GM12878 (cell line): ENCODE measurements around the gene NTN3. TPM values are rescaled to one million over a fixed set of nuclear protein-coding genes. Genes with fewer than 3 reads are reported as not detected.

Experiments used
- BCL11A ChIP-seq: IDR thresholded peaks from 2 replicates; pipeline ENCODE4 v1.6.1; 2011; ENCODE audit warnings: low read depth, low read length
- BHLHE40 ChIP-seq, 2 experiments: fragments of 450-650 bp in 1 of 2; IDR thresholded peaks; 2 replicates each; pipeline ENCODE4 v1.6.1; 2011 to 2017; ENCODE audit warnings: low read depth in 2 of 2, borderline replicate concordance in 1 of 2, improper control_type of control experiment in 1 of 2, low read length in 1 of 2, mild to moderate bottlenecking in 1 of 2
- CBX5 ChIP-seq: sonication (generic); IDR thresholded peaks from 2 replicates; pipeline ENCODE4 v1.6.1; 2016; ENCODE audit warnings: low read depth, moderate library complexity, mild to moderate bottlenecking, inconsistent platforms
- FOS ChIP-seq: IDR thresholded peaks from 3 replicates; pipeline ENCODE4 v1.6.1; 2011; ENCODE audit warnings: borderline replicate concordance; ENCODE audit not compliant: insufficient read length; ENCODE audit errors: extremely low read depth
- IKZF1 ChIP-seq: fragments of 450-650 bp; conservative IDR thresholded peaks from 2 replicates; pipeline ENCODE4 v1.6.1; 2017; ENCODE audit warnings: antibody characterized with exemption, mild to moderate bottlenecking
- IKZF2 ChIP-seq, 2 experiments: fragments of 450-650 bp; IDR thresholded peaks; 2 replicates each; pipeline ENCODE4 v1.6.1; 2017; ENCODE audit warnings: mild to moderate bottlenecking in 2 of 2, moderate library complexity in 2 of 2
- MTA2 ChIP-seq: fragments of 450-650 bp; IDR thresholded peaks from 2 replicates; pipeline ENCODE4 v1.6.1; 2016; ENCODE audit warnings: low read depth, mild to moderate bottlenecking, moderate library complexity
- NFXL1 ChIP-seq: fragments of 450-650 bp; IDR thresholded peaks from 2 replicates; pipeline ENCODE4 v1.6.1; 2017; ENCODE audit warnings: antibody characterized with exemption, mild to moderate bottlenecking, borderline replicate concordance
- PML ChIP-seq: IDR thresholded peaks from 2 replicates; pipeline ENCODE4 v1.6.1; 2012; ENCODE audit warnings: low read length, inconsistent platforms
- RAD51 ChIP-seq: fragments of 450-650 bp; IDR thresholded peaks from 2 replicates; pipeline ENCODE4 v1.6.1; 2016; ENCODE audit warnings: moderate library complexity, mild to moderate bottlenecking, inconsistent platforms
- SIN3A ChIP-seq: IDR thresholded peaks from 2 replicates; pipeline ENCODE4 v1.6.1; 2012; ENCODE audit warnings: low read depth, low read length, improper control_type of control experiment
- STAT1 ChIP-seq: fragments of 450-650 bp; conservative IDR thresholded peaks from 2 replicates; pipeline ENCODE4 v1.6.1; 2014; ENCODE audit warnings: antibody characterized with exemption, mild to moderate bottlenecking
- SUPT20H ChIP-seq: IDR thresholded peaks from 2 replicates; pipeline ENCODE4 v1.6.1; 2011; ENCODE audit warnings: low read depth, mild to moderate bottlenecking, low read length, moderate library complexity, borderline replicate concordance; ENCODE audit not compliant: control insufficient read depth
- TCF12 ChIP-seq: IDR thresholded peaks from 2 replicates; pipeline ENCODE4 v1.6.1; 2011; ENCODE audit warnings: low read depth, mild to moderate bottlenecking, low read length
- ZNF274 ChIP-seq: IDR thresholded peaks from one replicate; pipeline ENCODE4 v1.8.0; 2011; ENCODE audit not compliant: insufficient read length, insufficient read depth
- polyA plus RNA-seq, 11 experiments: library from polyadenylated mRNA; depleted of rRNA in 4 of 11; unstranded in 6 of 11; stranded (reverse) in 5 of 11; fragments of >200 nt; fragmentation: Nextera tagmentation in 4 of 11; fragmentation: Illumina TruSeq in 1 of 11; extraction: Ambion mirVana in 4 of 11; extraction: Trizol in 1 of 11; gene quantifications; 1 replicate in 1 of 11; 2 replicates in 10 of 11; pipeline versions ENCODE4 v1.2.1 to v1.2.3, GENCODE V29; 2011 to 2016; ENCODE audit warnings: inconsistent platforms in 2 of 11, missing spikeins in 2 of 11, low read depth in 1 of 11
- total RNA-seq, 4 experiments: library from RNA; depleted of rRNA in 3 of 4; stranded (reverse); fragments of >200 nt in 3 of 4; fragmentation: Illumina TruSeq in 1 of 4; extraction: Trizol in 1 of 4; gene quantifications; 2 replicates each; pipeline versions ENCODE4 v1.2.1 to v1.2.3, GENCODE V29; 2013 to 2021
- TF ChIP-seq, protein P1 (sequence below): IDR thresholded peaks from 2 replicates; pipeline ENCODE4 v1.6.1; 2011; ENCODE audit warnings: borderline replicate concordance, low read depth, mild to moderate bottlenecking, moderate library complexity, mixed read lengths, low read length; ENCODE audit not compliant: insufficient read depth; ENCODE audit errors: extremely low read length
- TF ChIP-seq, protein P2 (sequence below): fragments of 450-650 bp; IDR thresholded peaks from 2 replicates; pipeline ENCODE4 v1.6.1; 2016; ENCODE audit warnings: mild to moderate bottlenecking
- TF ChIP-seq, protein P3 (sequence below): fragments of 450-650 bp; IDR thresholded peaks from 2 replicates; pipeline ENCODE4 v1.6.1; 2014; ENCODE audit warnings: mild to moderate bottlenecking
- TF ChIP-seq, protein P4 (sequence below): fragments of 450-650 bp; IDR thresholded peaks from 2 replicates; pipeline ENCODE4 v1.6.1; 2017; ENCODE audit warnings: mild to moderate bottlenecking, moderate library complexity

The NTN3 gene
- total and polyA plus RNA-seq, 10 of the 15 experiments (the other 5 are each of a cell fraction or from before 2014, with no cell fraction given), result 0.04 TPM; not detected in 9

DNA sequence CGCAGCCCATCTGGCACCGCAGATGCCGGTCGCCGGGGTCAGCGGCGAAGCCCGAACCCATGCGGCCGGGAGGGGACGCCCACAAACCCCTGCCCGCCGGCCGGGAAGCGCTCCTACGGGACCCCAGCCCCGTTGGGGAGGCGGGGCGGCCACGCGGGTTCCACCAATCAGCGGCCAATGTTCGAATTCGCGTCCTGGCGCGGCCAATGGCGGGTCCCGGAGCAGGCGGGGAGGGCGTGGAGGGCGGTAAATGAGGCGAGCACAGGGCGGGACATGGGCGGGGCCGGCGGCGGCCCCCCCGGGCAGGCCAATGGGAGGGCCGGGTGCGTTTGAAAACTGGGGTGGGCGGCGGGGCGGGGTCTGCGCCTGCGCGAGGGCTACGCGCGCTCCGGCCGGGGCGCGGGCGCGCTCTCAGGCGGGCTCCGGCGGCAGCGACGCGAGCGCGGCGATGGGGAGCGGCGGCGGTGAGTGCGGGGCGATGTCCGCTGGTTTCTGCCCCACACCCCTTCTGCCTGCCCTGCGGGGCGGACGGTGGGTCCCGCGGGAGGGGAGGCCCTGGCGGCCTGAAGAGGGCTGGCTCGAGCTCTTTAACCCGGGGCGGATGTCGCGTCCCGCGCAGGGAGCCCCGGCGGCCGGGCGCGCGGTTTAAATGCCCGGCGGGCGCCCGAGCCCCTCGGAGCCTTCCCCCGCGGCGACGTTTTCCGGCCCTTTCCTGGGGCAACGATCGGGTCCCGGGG, 41.9 kb upstream of the NTN3 start, which contains the start of gene CCNF (continued):
- TF ChIP-seq BCL11A, result no peak
- TF ChIP-seq SIN3A, result peak; percentile 81
- no peak for TF ChIP-seq TCF12
- TF ChIP-seq, protein P1, sequence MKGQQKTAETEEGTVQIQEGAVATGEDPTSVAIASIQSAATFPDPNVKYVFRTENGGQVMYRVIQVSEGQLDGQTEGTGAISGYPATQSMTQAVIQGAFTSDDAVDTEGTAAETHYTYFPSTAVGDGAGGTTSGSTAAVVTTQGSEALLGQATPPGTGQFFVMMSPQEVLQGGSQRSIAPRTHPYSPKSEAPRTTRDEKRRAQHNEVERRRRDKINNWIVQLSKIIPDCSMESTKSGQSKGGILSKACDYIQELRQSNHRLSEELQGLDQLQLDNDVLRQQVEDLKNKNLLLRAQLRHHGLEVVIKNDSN, result no peak
- TF ChIP-seq, protein P2, sequence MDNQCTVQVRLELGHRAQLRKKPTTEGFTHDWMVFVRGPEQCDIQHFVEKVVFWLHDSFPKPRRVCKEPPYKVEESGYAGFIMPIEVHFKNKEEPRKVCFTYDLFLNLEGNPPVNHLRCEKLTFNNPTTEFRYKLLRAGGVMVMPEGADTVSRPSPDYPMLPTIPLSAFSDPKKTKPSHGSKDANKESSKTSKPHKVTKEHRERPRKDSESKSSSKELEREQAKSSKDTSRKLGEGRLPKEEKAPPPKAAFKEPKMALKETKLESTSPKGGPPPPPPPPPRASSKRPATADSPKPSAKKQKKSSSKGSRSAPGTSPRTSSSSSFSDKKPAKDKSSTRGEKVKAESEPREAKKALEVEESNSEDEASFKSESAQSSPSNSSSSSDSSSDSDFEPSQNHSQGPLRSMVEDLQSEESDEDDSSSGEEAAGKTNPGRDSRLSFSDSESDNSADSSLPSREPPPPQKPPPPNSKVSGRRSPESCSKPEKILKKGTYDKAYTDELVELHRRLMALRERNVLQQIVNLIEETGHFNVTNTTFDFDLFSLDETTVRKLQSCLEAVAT, result no peak
- no peak for TF ChIP-seq IKZF1
- TF ChIP-seq BHLHE40 (IDR thresholded peaks at IDR 0.05; ENCODE audit: borderline replicate concordance in 1 of 2, low read depth in 2 of 2, low read length in 1 of 2), result peak in 1 of 2 experiments; percentile 19; a peak in 1 of 4 replicates
- TF ChIP-seq PML, result no peak
- TF ChIP-seq IKZF2 (IDR thresholded peaks at IDR 0.05), result no peak
- no peak for TF ChIP-seq MTA2
- TF ChIP-seq NFXL1, result no peak
- TF ChIP-seq ZNF274, result no peak
- TF ChIP-seq, protein P3, sequence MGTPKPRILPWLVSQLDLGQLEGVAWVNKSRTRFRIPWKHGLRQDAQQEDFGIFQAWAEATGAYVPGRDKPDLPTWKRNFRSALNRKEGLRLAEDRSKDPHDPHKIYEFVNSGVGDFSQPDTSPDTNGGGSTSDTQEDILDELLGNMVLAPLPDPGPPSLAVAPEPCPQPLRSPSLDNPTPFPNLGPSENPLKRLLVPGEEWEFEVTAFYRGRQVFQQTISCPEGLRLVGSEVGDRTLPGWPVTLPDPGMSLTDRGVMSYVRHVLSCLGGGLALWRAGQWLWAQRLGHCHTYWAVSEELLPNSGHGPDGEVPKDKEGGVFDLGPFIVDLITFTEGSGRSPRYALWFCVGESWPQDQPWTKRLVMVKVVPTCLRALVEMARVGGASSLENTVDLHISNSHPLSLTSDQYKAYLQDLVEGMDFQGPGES, result peak; percentile 60; the same call in 1 of the 2 replicates
- no peak for TF ChIP-seq CBX5
- peak; percentile 49 for TF ChIP-seq FOS
- TF ChIP-seq, protein P4, sequence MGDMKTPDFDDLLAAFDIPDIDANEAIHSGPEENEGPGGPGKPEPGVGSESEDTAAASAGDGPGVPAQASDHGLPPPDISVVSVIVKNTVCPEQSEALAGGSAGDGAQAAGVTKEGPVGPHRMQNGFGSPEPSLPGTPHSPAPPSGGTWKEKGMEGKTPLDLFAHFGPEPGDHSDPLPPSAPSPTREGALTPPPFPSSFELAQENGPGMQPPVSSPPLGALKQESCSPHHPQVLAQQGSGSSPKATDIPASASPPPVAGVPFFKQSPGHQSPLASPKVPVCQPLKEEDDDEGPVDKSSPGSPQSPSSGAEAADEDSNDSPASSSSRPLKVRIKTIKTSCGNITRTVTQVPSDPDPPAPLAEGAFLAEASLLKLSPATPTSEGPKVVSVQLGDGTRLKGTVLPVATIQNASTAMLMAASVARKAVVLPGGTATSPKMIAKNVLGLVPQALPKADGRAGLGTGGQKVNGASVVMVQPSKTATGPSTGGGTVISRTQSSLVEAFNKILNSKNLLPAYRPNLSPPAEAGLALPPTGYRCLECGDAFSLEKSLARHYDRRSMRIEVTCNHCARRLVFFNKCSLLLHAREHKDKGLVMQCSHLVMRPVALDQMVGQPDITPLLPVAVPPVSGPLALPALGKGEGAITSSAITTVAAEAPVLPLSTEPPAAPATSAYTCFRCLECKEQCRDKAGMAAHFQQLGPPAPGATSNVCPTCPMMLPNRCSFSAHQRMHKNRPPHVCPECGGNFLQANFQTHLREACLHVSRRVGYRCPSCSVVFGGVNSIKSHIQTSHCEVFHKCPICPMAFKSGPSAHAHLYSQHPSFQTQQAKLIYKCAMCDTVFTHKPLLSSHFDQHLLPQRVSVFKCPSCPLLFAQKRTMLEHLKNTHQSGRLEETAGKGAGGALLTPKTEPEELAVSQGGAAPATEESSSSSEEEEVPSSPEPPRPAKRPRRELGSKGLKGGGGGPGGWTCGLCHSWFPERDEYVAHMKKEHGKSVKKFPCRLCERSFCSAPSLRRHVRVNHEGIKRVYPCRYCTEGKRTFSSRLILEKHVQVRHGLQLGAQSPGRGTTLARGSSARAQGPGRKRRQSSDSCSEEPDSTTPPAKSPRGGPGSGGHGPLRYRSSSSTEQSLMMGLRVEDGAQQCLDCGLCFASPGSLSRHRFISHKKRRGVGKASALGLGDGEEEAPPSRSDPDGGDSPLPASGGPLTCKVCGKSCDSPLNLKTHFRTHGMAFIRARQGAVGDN, result no peak; the same call in 1 of the 2 replicates
- TF ChIP-seq SUPT20H, result no peak
- no peak for TF ChIP-seq STAT1
- TF ChIP-seq RAD51, result no peak
